ENCODE data around the gene RNF6. TPM values are rescaled to one million over a fixed set of nuclear protein-coding genes. Genes with fewer than 3 reads are reported as not detected.

RNF6 gene
- total RNA-seq = 10 to 100 TPM; 38.2 to 39.4 TPM

GRCh38 chr13:26221721-26222519, at the start of gene RNF6:
TSS of gene RNF6 (minus strand) at chr13:26222314. CDS start at chr13:26219649, 2,665 bp downstream.
- intact Hi-C loops (cut with micrococcal nuclease) = loop anchor here (1.0 to 10.0 kb wide), 9 partner anchors 14 to 1399 kb away; partner anchors contain the start of genes GTF3A, LNX2, NUP58 and POLR1D
- Mint-ChIP-seq H3K4me3 (peak within 1 kb of the TSS; percentile 91), H3K4me1 (ENCODE audit: low read depth) (peaks cover 30% of the 10 kb centered on the region), H3K27ac (peak within 1 kb of the TSS; percentile 100), H3K36me3 (ENCODE audit: low read depth) (peaks cover 18% of the 10 kb centered on the region), H3K27me3 (ENCODE audit: low read depth) (peaks cover 2% of the 10 kb centered on the region), H3K9me3 (no peaks in the 10 kb centered on the region)
- DNase-seq = peak; percentile 92
- CTCF ChIA-PET = interaction anchor here (1.0 to 5.6 kb wide), 3 partner anchors 20 to 36 kb away, joined by 3 to 33 read pairs (median 4); no protein-coding TSS in a partner anchor

- DNase-seq = no peak
- no peaks in the 10 kb centered on the region for H3K9me3 Mint-ChIP-seq
- no peak overlapping the region for H3K27ac Mint-ChIP-seq
- peaks cover 34% of the 10 kb centered on the region for H3K4me1 Mint-ChIP-seq (ENCODE audit: low read depth)
- H3K27me3 Mint-ChIP-seq (ENCODE audit: low read depth) = no peaks in the 10 kb centered on the region
- intact Hi-C loops (cut with micrococcal nuclease) = no loop called here
- H3K36me3 Mint-ChIP-seq (ENCODE audit: low read depth) = no peaks in the 10 kb centered on the region
- no peak overlapping the region for H3K4me3 Mint-ChIP-seq
- CTCF ChIA-PET = no interaction called here
Observed at GRCh38 chr13:26270707-26271106, 48.6 kb upstream of the RNF6 start.

DNA sequence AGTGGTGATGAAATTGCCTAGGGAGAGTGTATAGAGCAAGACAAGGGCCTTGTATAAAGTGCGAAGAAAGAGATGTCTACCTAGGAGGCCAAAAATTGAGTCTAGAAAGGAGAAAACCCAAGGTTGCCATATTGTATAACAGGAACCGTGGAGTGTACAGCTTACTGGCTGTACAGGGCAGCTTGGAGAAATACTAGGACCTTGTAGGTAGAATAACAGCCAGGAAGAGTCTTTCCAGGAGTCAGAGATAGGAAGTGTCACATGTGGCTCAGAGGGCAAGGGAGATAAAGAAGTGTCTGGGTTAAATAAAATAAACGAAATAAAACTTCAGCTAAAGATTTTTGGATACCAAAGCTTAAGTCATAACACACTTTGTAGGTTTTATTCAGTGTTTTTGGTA, 44.2 kb upstream of the RNF6 start:
- Mint-ChIP-seq H3K9me3 (no peaks in the 10 kb centered on the region), H3K27ac (no peak overlapping the region), H3K27me3 (ENCODE audit: low read depth) (no peaks in the 10 kb centered on the region), H3K4me3 (no peak overlapping the region), H3K4me1 (ENCODE audit: low read depth) (peaks cover 42% of the 10 kb centered on the region), H3K36me3 (ENCODE audit: low read depth) (peaks cover 5% of the 10 kb centered on the region)
- CTCF ChIA-PET = interaction anchor here (0.8 to 1.0 kb wide), 2 partner anchors 11 to 33 kb away, joined by 3 to 4 read pairs; no protein-coding TSS in a partner anchor
- intact Hi-C loops (cut with micrococcal nuclease) = no loop called here
- DNase-seq = no peak

DNA sequence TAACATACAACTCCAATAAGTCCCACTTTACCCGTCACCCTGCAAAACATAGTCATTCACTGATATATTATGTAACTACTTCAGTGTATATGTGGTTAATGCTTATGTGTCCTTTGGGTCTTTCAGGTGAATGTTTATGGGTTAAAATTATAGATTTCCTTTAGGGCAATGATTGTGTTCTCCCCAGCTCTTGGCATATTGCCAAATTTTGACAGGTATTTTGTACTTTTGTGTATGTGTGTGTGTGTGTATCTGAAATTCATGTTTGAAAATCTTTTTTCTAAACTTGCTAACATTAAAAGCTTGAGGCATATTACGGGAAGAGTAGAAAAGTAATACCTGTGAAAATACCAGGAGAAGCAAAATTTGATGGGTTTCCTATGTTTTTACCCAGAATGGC, 40.0 kb upstream of the RNF6 start:
- Mint-ChIP-seq H3K4me3 (no peak overlapping the region), H3K27ac (no peak overlapping the region), H3K27me3 (ENCODE audit: low read depth) (no peaks in the 10 kb centered on the region), H3K4me1 (ENCODE audit: low read depth) (peaks cover 39% of the 10 kb centered on the region), H3K9me3 (no peaks in the 10 kb centered on the region), H3K36me3 (ENCODE audit: low read depth) (peaks cover 5% of the 10 kb centered on the region)
- CTCF ChIA-PET = no interaction called here
- no peak for DNase-seq
- intact Hi-C loops (cut with micrococcal nuclease) = no loop called here

GRCh38 chr13:26259634-26260033, 37.5 kb upstream of the RNF6 start:
- Mint-ChIP-seq H3K4me1 (ENCODE audit: low read depth) (peaks cover 43% of the 10 kb centered on the region), H3K4me3 (no peak overlapping the region), H3K27ac (no peak overlapping the region), H3K27me3 (ENCODE audit: low read depth) (no peaks in the 10 kb centered on the region), H3K36me3 (ENCODE audit: low read depth) (peaks cover 5% of the 10 kb centered on the region), H3K9me3 (no peaks in the 10 kb centered on the region)
- intact Hi-C loops (cut with micrococcal nuclease) = no loop called here
- no peak for DNase-seq
- CTCF ChIA-PET = no interaction called here

DNA sequence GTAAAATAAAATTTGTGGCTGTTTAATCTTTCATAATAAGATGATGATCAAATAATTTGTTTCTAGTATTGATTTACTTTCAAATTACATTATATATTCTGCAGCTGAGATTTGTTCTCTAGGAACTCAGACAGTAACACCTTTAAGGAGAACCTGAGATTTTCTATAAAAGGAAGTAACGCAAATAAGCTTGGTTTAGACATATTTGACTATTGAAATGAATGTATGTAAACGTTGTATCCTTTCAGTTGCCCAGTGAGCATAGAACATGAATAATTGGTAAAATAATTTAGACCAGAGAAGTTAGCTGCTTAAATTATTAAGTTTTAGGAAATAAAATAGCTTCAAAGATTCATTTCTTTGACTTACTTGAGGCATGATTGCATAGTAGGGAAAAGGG, 34.9 kb upstream of the RNF6 start:
- no peaks in the 10 kb centered on the region for H3K36me3 Mint-ChIP-seq (ENCODE audit: low read depth)
- no peaks in the 10 kb centered on the region for H3K9me3 Mint-ChIP-seq
- no peak overlapping the region for H3K4me3 Mint-ChIP-seq
- peaks cover 45% of the 10 kb centered on the region for H3K4me1 Mint-ChIP-seq (ENCODE audit: low read depth)
- CTCF ChIA-PET = no interaction called here
- intact Hi-C loops (cut with micrococcal nuclease) = no loop called here
- DNase-seq = no peak
- no peak overlapping the region for H3K27ac Mint-ChIP-seq
- H3K27me3 Mint-ChIP-seq (ENCODE audit: low read depth) = no peaks in the 10 kb centered on the region

GRCh38 chr13:26255691-26256277, 33.7 kb upstream of the RNF6 start:
- no peaks in the 10 kb centered on the region for H3K27me3 Mint-ChIP-seq (ENCODE audit: low read depth)
- H3K27ac Mint-ChIP-seq = no peak overlapping the region
- H3K4me3 Mint-ChIP-seq = peak overlapping the region; percentile 87
- H3K4me1 Mint-ChIP-seq (ENCODE audit: low read depth) = peaks cover 38% of the 10 kb centered on the region
- intact Hi-C loops (cut with micrococcal nuclease) = no loop called here
- no peaks in the 10 kb centered on the region for H3K36me3 Mint-ChIP-seq (ENCODE audit: low read depth)
- DNase-seq = no peak
- CTCF ChIA-PET = interaction anchor here (0.6 to 1.8 kb wide), 5 partner anchors 10 to 303 kb away, joined by 3 to 4 read pairs (median 3); partner anchors contain the start of gene RNF6
- H3K9me3 Mint-ChIP-seq = no peaks in the 10 kb centered on the region

GRCh38 chr13:26255115-26255514, 33.0 kb upstream of the RNF6 start:
- Mint-ChIP-seq H3K9me3 (no peaks in the 10 kb centered on the region), H3K4me1 (ENCODE audit: low read depth) (peaks cover 36% of the 10 kb centered on the region), H3K4me3 (peak overlapping the region; percentile 87), H3K36me3 (ENCODE audit: low read depth) (no peaks in the 10 kb centered on the region), H3K27ac (peak overlapping the region; percentile 9), H3K27me3 (ENCODE audit: low read depth) (no peaks in the 10 kb centered on the region)
- no peak for DNase-seq
- intact Hi-C loops (cut with micrococcal nuclease) = no loop called here
- CTCF ChIA-PET = interaction anchor here (0.6 to 1.8 kb wide), 6 partner anchors 11 to 304 kb away, joined by 3 to 4 read pairs (median 3); partner anchors contain the start of gene RNF6

GRCh38 chr13:26254583-26255111, 32.5 kb upstream of the RNF6 start:
- H3K36me3 Mint-ChIP-seq (ENCODE audit: low read depth) = no peaks in the 10 kb centered on the region
- DNase-seq = peak; percentile 66
- H3K27me3 Mint-ChIP-seq (ENCODE audit: low read depth) = no peaks in the 10 kb centered on the region
- peak overlapping the region; percentile 33 for H3K27ac Mint-ChIP-seq
- peaks cover 36% of the 10 kb centered on the region for H3K4me1 Mint-ChIP-seq (ENCODE audit: low read depth)
- CTCF ChIA-PET = interaction anchor here (0.7 to 1.8 kb wide), 3 partner anchors 32 to 70 kb away, joined by 3 to 4 read pairs (median 3); partner anchors contain the start of gene RNF6
- H3K4me3 Mint-ChIP-seq = peak overlapping the region; percentile 87
- intact Hi-C loops (cut with micrococcal nuclease) = no loop called here
- no peaks in the 10 kb centered on the region for H3K9me3 Mint-ChIP-seq

DNA sequence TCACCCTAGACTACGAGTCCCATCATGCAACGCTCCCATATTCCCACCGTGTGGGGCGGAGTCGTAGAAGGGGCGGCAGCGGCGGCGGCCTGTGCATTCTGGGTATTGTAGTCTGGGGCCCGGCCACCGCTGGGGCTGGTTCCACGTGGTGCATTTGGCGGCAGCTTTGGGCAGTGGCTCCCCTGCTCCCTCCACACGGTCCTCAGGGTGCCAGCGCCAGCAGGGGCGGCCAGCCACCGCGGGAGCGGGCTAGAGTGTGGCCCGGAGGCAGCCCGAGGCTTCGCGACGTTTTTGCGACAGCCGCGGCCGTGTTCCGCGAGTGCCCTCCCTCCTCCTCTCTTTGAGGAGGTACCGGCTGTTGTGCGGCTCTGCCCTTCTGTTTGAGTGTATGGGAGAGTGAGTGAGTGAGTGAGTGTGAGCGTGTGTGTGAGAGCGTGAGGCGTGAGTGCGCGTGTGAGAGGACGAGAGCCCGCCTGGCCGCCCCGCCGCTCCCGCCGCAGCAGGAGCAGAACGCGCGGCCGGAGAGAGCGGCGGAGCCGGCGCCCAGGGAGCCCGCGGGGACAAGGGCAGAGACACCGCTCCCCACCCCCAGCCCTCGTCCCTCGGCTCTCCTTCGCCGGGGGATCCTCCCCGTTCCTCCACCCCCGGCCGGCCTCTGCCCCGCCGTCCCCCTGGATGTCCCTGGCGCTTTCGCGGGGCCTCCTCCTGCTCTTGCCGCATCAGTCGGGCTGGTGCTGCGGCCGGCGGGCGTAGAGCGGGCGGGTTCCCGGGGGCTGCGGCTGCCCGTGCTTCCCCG, 31.9 kb upstream of the RNF6 start, which contains the start of gene CDK8:
CDK8 (plus strand) TSS at position 343 of the 796 bp plus-strand sequence. CDS start 513 bp downstream, outside the sequence.
- H3K27ac Mint-ChIP-seq = peak within 1 kb of the TSS; percentile 54
- H3K27me3 Mint-ChIP-seq (ENCODE audit: low read depth) = no peaks in the 10 kb centered on the region
- intact Hi-C loops (cut with micrococcal nuclease) = loop anchor here (1.0 to 2.0 kb wide), 3 partner anchors 33 to 249 kb away; no protein-coding TSS in a partner anchor
- no peaks in the 10 kb centered on the region for H3K9me3 Mint-ChIP-seq
- no peaks in the 10 kb centered on the region for H3K36me3 Mint-ChIP-seq (ENCODE audit: low read depth)
- peaks cover 36% of the 10 kb centered on the region for H3K4me1 Mint-ChIP-seq (ENCODE audit: low read depth)
- CTCF ChIA-PET = interaction anchor here (1.2 to 1.8 kb wide), 2 partner anchors 31 to 69 kb away, joined by 3 to 4 read pairs; partner anchors contain the start of gene RNF6
- peak within 1 kb of the TSS; percentile 87 for H3K4me3 Mint-ChIP-seq
- DNase-seq = peak; percentile 89

- Mint-ChIP-seq H3K9me3 (no peaks in the 10 kb centered on the region), H3K4me1 (ENCODE audit: low read depth) (peaks cover 35% of the 10 kb centered on the region)
- CTCF ChIA-PET = interaction anchor here (0.5 kb wide), 1 partner anchor 59 kb away, joined by 3 read pairs; no protein-coding TSS in a partner anchor
Observed at GRCh38 chr13:26253262-26253786, 31.2 kb upstream of the RNF6 start.

More at GRCh38 chr13:26253262-26253786, 31.2 kb upstream of the RNF6 start:
- DNase-seq = no peak
- no peaks in the 10 kb centered on the region for H3K27me3 Mint-ChIP-seq (ENCODE audit: low read depth)
- intact Hi-C loops (cut with micrococcal nuclease) = loop anchor here (1.0 to 2.0 kb wide), 3 partner anchors 32 to 249 kb away; no protein-coding TSS in a partner anchor
- no peaks in the 10 kb centered on the region for H3K36me3 Mint-ChIP-seq (ENCODE audit: low read depth)
- H3K4me3 Mint-ChIP-seq = peak overlapping the region; percentile 81
- peak overlapping the region; percentile 54 for H3K27ac Mint-ChIP-seq

All from activated naive CD4-positive, alpha-beta T cell treated with anti-CD3 and anti-CD28 coated beads for 36 hours (primary cell).